ENCODE data around the gene ATP8B1.

DNA sequence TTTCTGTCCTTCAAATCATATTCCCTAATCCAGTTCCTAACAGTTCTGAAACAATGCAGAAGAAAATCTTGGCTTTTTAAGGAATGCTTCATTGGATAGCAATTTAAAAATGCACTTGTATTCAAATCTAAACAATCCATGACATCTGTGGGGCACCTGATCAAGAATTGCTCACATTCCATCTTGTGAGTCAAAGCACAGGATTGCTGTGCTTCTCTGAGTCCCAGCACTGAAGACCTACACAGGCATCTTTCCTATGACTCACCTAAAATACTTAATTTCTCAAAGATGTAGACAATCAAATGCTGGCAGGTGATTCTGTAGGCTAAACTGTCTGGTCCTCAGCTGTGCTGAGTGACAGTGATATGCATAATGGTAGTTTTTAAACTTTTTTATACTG is 10.1 kb upstream of the ATP8B1 start:
- TF ChIP-seq, protein P1, sequence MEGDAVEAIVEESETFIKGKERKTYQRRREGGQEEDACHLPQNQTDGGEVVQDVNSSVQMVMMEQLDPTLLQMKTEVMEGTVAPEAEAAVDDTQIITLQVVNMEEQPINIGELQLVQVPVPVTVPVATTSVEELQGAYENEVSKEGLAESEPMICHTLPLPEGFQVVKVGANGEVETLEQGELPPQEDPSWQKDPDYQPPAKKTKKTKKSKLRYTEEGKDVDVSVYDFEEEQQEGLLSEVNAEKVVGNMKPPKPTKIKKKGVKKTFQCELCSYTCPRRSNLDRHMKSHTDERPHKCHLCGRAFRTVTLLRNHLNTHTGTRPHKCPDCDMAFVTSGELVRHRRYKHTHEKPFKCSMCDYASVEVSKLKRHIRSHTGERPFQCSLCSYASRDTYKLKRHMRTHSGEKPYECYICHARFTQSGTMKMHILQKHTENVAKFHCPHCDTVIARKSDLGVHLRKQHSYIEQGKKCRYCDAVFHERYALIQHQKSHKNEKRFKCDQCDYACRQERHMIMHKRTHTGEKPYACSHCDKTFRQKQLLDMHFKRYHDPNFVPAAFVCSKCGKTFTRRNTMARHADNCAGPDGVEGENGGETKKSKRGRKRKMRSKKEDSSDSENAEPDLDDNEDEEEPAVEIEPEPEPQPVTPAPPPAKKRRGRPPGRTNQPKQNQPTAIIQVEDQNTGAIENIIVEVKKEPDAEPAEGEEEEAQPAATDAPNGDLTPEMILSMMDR (IDR thresholded peaks at IDR 0.05; ENCODE audit: low read depth, low read length): no peak
- no peak for TF ChIP-seq POLR2A (IDR thresholded peaks at IDR 0.05; ENCODE audit: extremely low read depth, insufficient read length)

Measured in NB4 (cell line).